ENCODE results near the gene EFNA4. TPM values are rescaled to one million over a fixed set of nuclear protein-coding genes. Genes with fewer than 3 reads are reported as not detected.

EFNA4 gene
- total and polyA plus RNA-seq, 9 of the 15 experiments (the other 6 are each of a cell fraction or from before 2014, with no cell fraction given) = 0.68 to 7.4 (median 6.1) TPM

DNA sequence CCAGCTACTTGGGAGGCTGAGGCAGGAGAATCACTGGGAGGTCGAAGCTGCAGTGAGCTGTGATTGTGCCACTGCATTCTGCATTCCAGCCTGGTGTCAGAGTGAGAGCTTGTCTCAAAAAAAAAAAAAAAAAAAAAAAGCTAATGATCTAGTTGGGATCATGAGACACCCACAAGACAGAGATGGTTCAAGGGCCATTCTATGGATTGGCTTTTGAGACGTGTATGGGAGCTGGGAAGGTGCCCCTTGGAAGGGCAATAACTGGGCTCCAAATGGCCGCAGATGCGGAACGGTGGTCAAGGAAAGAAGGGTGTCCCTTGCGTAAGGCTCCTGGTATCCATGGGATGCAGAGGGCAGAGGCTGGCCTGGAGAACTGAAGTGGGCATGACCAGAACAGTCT lies 19.2 kb upstream of the EFNA4 start:
- BruUV-seq (replicated peaks) = no TSS peak
- WGBS (ENCODE audit: insufficient coverage, low coverage, missing lambda C conversion rate) = 68% methylated on average over 6 of the region's 6 CpGs
- TF ChIP-seq HDAC2 (IDR thresholded peaks at IDR 0.05) (no peak), HOXB6 (CRISPR knock-in tag; IDR thresholded peaks at IDR 0.05; ENCODE audit: borderline replicate concordance) (no peak), KDM5B (IDR thresholded peaks at IDR 0.05; ENCODE audit: insufficient replicate concordance, low read depth, low read length) (no peak)
- Histone ChIP-seq H3K4me1 (replicated peaks in 1 of 2; ENCODE audit: control insufficient read depth in 2 of 2, insufficient read depth in 2 of 2, low read length in 2 of 2) (peaks cover 11 to 27% of the 10 kb centered on the region in 2 experiments; a peak in 4 of 5 replicates), H3K36me3 (ENCODE audit: control insufficient read depth, insufficient read depth, low read length) (no peaks in the 10 kb centered on the region), H3K9me3 (replicated peaks; ENCODE audit: control insufficient read depth, insufficient read depth, low read depth, low read length) (no peaks in the 10 kb centered on the region), H3K4me3 (no peak overlapping the region), H3K27me3 (ENCODE audit: control insufficient read depth in 2 of 2, insufficient read depth in 2 of 2, low read length in 2 of 2) (no peaks in the 10 kb centered on the region; a peak in 1 of 5 replicates), H2AFZ (ENCODE audit: low read depth, low read length) (no peak overlapping the region), H3K9me1 (ENCODE audit: control insufficient read depth, insufficient read depth, low read length) (peaks cover 4% of the 10 kb centered on the region), H3K4me2 (ENCODE audit: insufficient read depth, low read length) (no peak overlapping the region), H3K79me2 (ENCODE audit: control insufficient read depth, insufficient read depth, low read length) (no peaks in the 10 kb centered on the region), H4K20me1 (replicated peaks; ENCODE audit: control insufficient read depth, insufficient read depth, low read length) (peaks cover 6% of the 10 kb centered on the region; the same call in 1 of the 2 replicates), H3K9ac (ENCODE audit: insufficient read depth in 1 of 2, low read depth in 2 of 2, low read length in 2 of 2) (peak overlapping the region in 1 of 2 experiments; percentile 59; a peak in 1 of 4 replicates), H3K27ac (ENCODE audit: extremely low read depth, low read depth, low read length) (no peak overlapping the region)
- in situ Hi-C loops (cut with MboI) = no loop called here
- intact Hi-C loops (cut with micrococcal nuclease) = no loop called here
- no peak for FAIRE-seq
- ChIA-PET POLR2A (interaction anchor here (0.6 to 2.1 kb wide), 4 partner anchors 16 to 32 kb away, joined by 3 to 5 read pairs (median 3); no protein-coding TSS in a partner anchor), CTCF (ENCODE audit: low intra/inter-chr PET ratio) (interaction anchor here (0.8 to 3.1 kb wide), 3 partner anchors 18 to 82 kb away, joined by 6 to 19 read pairs (median 8); partner anchors contain the start of gene PYGO2)
- no peak for ATAC-seq
- DNase-seq (ENCODE audit: extremely low read depth in 1 of 4, low spot score in 3 of 4) = no peak

Measured in K562 (cell line).